ENCODE results near the gene GEMIN4. TPM values are rescaled to one million over a fixed set of nuclear protein-coding genes. Genes with fewer than 3 reads are reported as not detected.

GEMIN4 gene
- total and polyA plus RNA-seq, 2 of the 8 experiments (the other 6 are each of a cell fraction or from before 2014, with no cell fraction given) = 32.1 to 51.9 TPM

GRCh38 chr17:746783-747629 lies 5.1 kb downstream of the GEMIN4 start:
- Histone ChIP-seq H3K79me2 (ENCODE audit: control insufficient read depth in 1 of 2, insufficient read depth in 2 of 2, low read length in 2 of 2) (peaks cover 3 to 47% of the 10 kb centered on the region in 2 experiments; a peak in 3 of 4 replicates), H3K27me3 (replicated peaks in 1 of 4; ENCODE audit: control insufficient read depth in 3 of 4, extremely low read depth in 1 of 4, insufficient read depth in 3 of 4, low read length in 3 of 4) (no peaks in the 10 kb centered on the region), H2BK20ac (ENCODE audit: low read length) (no peak overlapping the region), H4K91ac (replicated peaks; ENCODE audit: insufficient read length, low read length) (no peak overlapping the region), H3K27ac (ENCODE audit: low read depth, low read length) (no peak overlapping the region), H3K36me3 (ENCODE audit: control insufficient read depth in 2 of 4, insufficient read depth in 4 of 4, low read length in 3 of 4) (peaks cover 30 to 69% (median 42%) of the 10 kb centered on the region in 4 experiments), H3K4me2 (ENCODE audit: insufficient read depth in 1 of 2, low read depth in 2 of 2, low read length in 2 of 2) (no peak overlapping the region), H3K56ac (replicated peaks; ENCODE audit: insufficient read length, low read depth, low read length) (no peak overlapping the region), H2BK12ac (ENCODE audit: low read depth, low read length) (no peak overlapping the region), H2BK5ac (ENCODE audit: low read depth, low read length) (no peak overlapping the region; the same call in 1 of the 2 replicates), H3K14ac (ENCODE audit: insufficient read length) (no peak overlapping the region), H3K4me1 (replicated peaks in 1 of 4; ENCODE audit: control insufficient read depth in 3 of 4, insufficient read depth in 4 of 4, low read length in 3 of 4) (peaks cover 0 to 8% (median 3%) of the 10 kb centered on the region in 4 experiments; a peak in 4 of 7 replicates), H3K79me1 (ENCODE audit: low read depth, low read length) (peaks cover 22% of the 10 kb centered on the region), H3K23ac (ENCODE audit: insufficient read length) (no peak overlapping the region), H2AK5ac (ENCODE audit: low read depth, low read length) (no peak overlapping the region), H2AFZ (ENCODE audit: low read length) (no peak overlapping the region), H2BK15ac (ENCODE audit: low read length) (no peak overlapping the region), H3K4me3 (ENCODE audit: extremely low read depth in 1 of 4, insufficient read depth in 2 of 4, low read depth in 3 of 4, low read length in 4 of 4) (no peak overlapping the region), H3K9me3 (ENCODE audit: insufficient read depth in 2 of 2, low read depth in 1 of 2, low read length in 1 of 2) (peaks cover 4 to 7% of the 10 kb centered on the region in 2 experiments; a peak in 2 of 4 replicates), H4K5ac (ENCODE audit: insufficient read length, low read depth, low read length) (no peak overlapping the region), H3K4ac (replicated peaks; ENCODE audit: insufficient read length, low read depth, low read length) (no peak overlapping the region), H3K18ac (ENCODE audit: extremely low read depth, low read length) (no peak overlapping the region), H3K23me2 (ENCODE audit: low read depth, low read length) (peaks cover 8% of the 10 kb centered on the region), H3K9ac (replicated peaks in 1 of 4; ENCODE audit: extremely low read depth in 1 of 4, low read depth in 3 of 4, low read length in 3 of 4) (no peak overlapping the region), H4K8ac (ENCODE audit: extremely low read depth, insufficient read depth, low read length) (no peak overlapping the region; the same call in 1 of the 2 replicates), H2BK120ac (replicated peaks; ENCODE audit: low read depth, low read length) (no peak overlapping the region), H4K20me1 (replicated peaks in 1 of 2; ENCODE audit: control insufficient read depth in 1 of 2, insufficient read depth in 2 of 2, low read length in 2 of 2) (peaks cover 3 to 37% of the 10 kb centered on the region in 2 experiments)
- 97% methylated on average over 35 of the region's 38 CpGs; no CpG with 5 or more reads in 1 of the 2 experiments for WGBS, 2 experiments (ENCODE audit: extremely low coverage in 1 of 2, insufficient coverage in 1 of 2, insufficient read length in 1 of 2, insufficient replicate concordance in 2 of 2, low coverage in 1 of 2, low lambda C conversion rate in 2 of 2, missing lambda C conversion rate in 1 of 2)
- FAIRE-seq (no peak), DNase-seq (ENCODE audit: low read depth in 1 of 2, low spot score in 2 of 2) (no peak)
- ChIA-PET CTCF (ENCODE audit: partially characterized antibody) (interaction anchor here (1.0 kb wide), 1 partner anchor 28 kb away, joined by 3 read pairs; no protein-coding TSS in a partner anchor), POLR2A (ENCODE audit: partially characterized antibody) (interaction anchor here (0.7 to 3.9 kb wide), 4 partner anchors 10 to 18 kb away, joined by 3 to 15 read pairs (median 6); no protein-coding TSS in a partner anchor)
